Left ventricle myocardium superior (tissue), 1 donor: ENCODE results near the gene BAZ1A. TPM values are rescaled to one million over a fixed set of nuclear protein-coding genes. Genes with fewer than 3 reads are reported as not detected.

Experiments
- ATAC-seq: fragments of 200-7000 bp; cut with Tn5 transposase; one replicate; pipeline ENCODE4 v1.9.1; 2020; ENCODE audit warnings: mild to moderate bottlenecking, moderate library complexity
- DNase-seq: peaks from one replicate; pipeline ENCODE4 v3.0.0-alpha.2; 2020
- intact Hi-C: fragments of 100-400 bp; cut with micrococcal nuclease; formaldehyde crosslinking; loops from one replicate; pipeline ENCODE4 v1.11.0; 2022
- total RNA-seq: library from RNA; stranded (reverse); fragmentation: NEBNext Ultra II Directional; extraction: Animal tissue kit (Norgen Biotek cat#: 25700); gene quantifications from one replicate; pipeline ENCODE4 v1.2.1, GENCODE V29; 2021
- donor health status: DM: no; HTN: yes; CAD: no; lungs with severe emphysema.

The BAZ1A gene
- total RNA-seq, 1 donor from 2014 or later, result 4.9 TPM

- intact Hi-C loops, result no loop called here
- DNase-seq, result no peak
- ATAC-seq, result no peak
These were observed 164.4 kb downstream of the BAZ1A start for GRCh38 chr14:34710744-34711143.

- no peak for ATAC-seq
- intact Hi-C loops, result no loop called here
- DNase-seq, result no peak
These were observed 165.2 kb downstream of the BAZ1A start for GRCh38 chr14:34710006-34710405.

- ATAC-seq, result no peak
- intact Hi-C loops, result no loop called here
These were observed 167.4 kb downstream of the BAZ1A start for GRCh38 chr14:34707722-34708121.

More at GRCh38 chr14:34707722-34708121, 167.4 kb downstream of the BAZ1A start:
- no peak for DNase-seq

Other genes with a start within 250 kb of the BAZ1A start
- gene SNX6, start 245.2 kb downstream of the BAZ1A start, total RNA-seq, result 61.0 TPM
- 414 TPM for gene CFL2, start 160.8 kb downstream of the BAZ1A start, total RNA-seq
- gene SRP54, start 107.6 kb upstream of the BAZ1A start, total RNA-seq, result 28.6 TPM
- 51.3 TPM for gene FAM177A1, start 170.9 kb upstream of the BAZ1A start, total RNA-seq
- gene PPP2R3C, start 246.6 kb upstream of the BAZ1A start, total RNA-seq, result 24.7 TPM
- 17.0 TPM for gene PRORP, start 247.2 kb upstream of the BAZ1A start, total RNA-seq